GM10266 (cell line): Measurements from ENCODE around the gene PLEKHM3.

Experiments used
- DNase-seq: peaks from one replicate; pipeline ENCODE4 v3.0.0; 2012; ENCODE audit errors: extremely low spot score
- TF ChIP-seq, protein P1 (sequence below): IDR thresholded peaks from 2 replicates; pipeline ENCODE4 v1.5.1; 2012; ENCODE audit warnings: mild to moderate bottlenecking, low read depth; ENCODE audit not compliant: control insufficient read depth, insufficient read depth; ENCODE audit errors: missing control alignments

Gene PLEKHM3

DNA sequence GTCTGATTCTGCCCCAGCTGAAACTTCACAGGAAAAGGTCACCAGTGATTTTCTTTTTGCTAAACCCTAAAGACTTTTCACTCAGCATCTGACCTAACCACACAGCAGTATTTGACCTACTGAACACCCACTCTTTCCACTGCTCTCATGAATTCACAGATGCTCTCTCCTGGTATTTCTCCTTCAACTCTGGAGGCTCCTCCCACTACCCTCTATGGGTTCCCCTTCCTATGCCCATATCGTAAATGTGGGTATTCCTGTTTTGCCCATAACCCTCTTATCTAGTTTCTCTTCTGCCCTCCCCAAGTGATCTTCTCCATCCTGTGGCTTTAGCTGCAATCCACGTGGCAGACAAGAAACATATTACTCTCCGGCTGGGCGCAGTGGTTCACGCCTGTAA is 7.6 kb downstream of the PLEKHM3 start:
- DNase-seq: no peak
- TF ChIP-seq, protein P1, sequence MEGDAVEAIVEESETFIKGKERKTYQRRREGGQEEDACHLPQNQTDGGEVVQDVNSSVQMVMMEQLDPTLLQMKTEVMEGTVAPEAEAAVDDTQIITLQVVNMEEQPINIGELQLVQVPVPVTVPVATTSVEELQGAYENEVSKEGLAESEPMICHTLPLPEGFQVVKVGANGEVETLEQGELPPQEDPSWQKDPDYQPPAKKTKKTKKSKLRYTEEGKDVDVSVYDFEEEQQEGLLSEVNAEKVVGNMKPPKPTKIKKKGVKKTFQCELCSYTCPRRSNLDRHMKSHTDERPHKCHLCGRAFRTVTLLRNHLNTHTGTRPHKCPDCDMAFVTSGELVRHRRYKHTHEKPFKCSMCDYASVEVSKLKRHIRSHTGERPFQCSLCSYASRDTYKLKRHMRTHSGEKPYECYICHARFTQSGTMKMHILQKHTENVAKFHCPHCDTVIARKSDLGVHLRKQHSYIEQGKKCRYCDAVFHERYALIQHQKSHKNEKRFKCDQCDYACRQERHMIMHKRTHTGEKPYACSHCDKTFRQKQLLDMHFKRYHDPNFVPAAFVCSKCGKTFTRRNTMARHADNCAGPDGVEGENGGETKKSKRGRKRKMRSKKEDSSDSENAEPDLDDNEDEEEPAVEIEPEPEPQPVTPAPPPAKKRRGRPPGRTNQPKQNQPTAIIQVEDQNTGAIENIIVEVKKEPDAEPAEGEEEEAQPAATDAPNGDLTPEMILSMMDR: no peak

DNA sequence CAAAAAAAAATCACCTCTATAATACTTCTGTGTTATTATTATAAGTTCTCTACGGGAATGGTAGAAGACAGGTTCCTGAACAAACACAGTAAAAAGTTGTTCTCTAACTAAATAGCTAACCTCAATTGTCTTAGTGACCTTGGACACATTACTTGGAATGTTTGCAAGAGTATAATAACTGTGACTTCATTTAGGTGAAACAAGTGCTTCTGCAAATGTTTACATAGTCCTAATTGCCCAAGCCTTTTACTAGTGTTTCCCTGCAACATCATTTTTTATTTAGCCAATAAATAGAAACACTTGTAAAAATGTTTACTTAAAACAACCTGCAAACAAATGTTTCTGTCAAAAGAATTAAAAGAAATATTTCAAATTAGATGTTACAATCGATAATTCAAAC is 9.9 kb downstream of the PLEKHM3 start:
- TF ChIP-seq, protein P1: no peak
- DNase-seq: no peak

DNA sequence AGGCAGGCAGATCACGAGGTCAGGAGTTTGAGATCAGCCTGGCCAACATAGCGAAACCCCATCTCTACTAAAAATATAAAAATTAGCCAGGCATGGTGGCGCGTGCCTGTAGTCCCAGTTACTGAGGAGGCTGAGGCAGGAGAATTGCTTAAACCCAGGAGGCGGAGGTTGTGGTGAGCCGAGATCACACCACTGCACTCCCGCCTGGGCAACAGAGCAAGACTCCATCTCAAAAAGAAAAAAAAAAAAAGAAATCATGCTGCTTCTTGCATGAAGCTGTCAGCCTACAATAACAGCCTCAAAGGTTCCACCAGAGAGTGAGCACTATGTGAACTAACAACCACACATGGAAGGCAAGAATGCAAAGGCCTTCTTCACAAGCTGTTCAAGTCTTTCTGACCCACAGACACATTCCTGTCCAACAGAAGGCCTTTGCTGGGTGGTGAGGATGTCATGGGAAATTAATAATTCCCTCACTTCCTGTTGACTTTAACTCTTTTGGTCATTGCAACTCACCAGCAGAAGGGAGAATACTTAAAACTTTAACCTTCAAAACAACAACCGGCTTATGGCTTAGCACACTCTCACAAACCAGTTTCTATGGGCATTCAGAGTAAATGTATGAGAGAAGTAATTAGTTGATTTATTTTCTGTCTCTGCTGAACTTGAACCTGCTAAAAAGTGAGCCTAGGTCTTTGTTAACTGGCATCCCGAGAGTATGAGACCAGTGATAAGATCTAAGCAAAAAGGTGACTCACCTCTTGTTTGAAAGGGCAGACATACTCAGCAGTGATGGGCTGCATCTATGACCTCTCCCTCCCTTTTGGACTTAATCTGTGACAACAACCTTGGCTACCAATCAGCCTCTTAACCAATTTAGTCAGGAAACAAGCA is 11.8 kb downstream of the PLEKHM3 start:
- no peak for DNase-seq
- TF ChIP-seq, protein P1: no peak

DNA sequence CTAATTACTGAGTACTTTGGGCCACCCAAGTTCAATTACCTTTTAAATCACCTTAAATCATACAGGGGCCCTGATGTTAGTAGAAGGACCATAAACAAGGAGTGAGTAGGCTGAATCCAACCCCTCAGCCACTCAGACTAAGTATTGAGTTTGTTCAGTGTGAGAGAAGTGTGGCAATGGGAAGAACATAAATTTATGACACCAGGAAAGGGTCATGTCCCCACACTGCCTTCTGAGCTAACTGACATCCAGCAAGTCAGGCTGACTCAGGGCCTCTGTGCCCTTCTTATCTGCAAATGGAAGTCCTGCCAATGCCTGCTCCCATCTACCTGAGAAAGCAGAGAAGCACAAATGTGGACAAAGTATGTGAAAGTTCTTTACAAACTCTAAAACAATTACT is 12.9 kb downstream of the PLEKHM3 start:
- TF ChIP-seq, protein P1: no peak
- no peak for DNase-seq

DNA sequence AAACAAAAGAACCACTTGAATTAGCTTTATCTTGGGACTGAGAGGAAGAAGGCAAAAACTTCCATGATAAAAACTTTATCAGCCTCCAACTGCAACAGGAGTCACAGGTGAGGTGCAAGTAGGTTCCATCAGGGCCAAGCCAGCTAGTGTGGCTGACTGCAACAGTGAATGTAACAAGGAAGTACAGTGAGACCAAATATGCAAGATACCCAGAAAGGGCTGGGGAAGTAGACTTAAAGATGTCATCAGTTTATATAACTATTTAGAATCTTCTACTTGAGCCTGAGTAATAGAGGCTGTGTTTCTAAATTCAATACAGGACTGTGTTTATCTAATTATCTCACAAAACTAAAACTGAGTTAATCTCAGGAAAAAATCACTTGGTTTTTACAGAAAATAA is 14.8 kb downstream of the PLEKHM3 start:
- no peak for DNase-seq
- TF ChIP-seq, protein P1: no peak

DNA sequence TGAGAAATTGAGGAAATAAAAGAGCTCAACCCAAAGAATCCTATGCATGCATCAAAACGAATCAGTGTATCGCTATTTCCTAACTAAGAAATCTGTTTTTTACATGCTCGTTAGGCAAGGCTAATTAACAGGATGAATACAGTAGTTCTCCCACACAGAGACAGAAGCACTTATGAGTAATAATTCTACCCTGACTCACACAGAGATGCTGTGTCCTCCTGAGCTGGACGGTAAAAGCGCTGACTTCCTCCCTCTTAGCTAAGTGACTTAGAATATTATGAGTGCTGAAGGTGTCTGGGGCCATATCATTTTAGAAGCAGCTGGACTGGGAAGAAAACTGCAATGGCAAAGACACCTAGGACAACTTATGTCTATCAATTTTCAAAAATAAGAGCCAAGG is 18.5 kb downstream of the PLEKHM3 start:
- TF ChIP-seq, protein P1: no peak
- DNase-seq: no peak

DNA sequence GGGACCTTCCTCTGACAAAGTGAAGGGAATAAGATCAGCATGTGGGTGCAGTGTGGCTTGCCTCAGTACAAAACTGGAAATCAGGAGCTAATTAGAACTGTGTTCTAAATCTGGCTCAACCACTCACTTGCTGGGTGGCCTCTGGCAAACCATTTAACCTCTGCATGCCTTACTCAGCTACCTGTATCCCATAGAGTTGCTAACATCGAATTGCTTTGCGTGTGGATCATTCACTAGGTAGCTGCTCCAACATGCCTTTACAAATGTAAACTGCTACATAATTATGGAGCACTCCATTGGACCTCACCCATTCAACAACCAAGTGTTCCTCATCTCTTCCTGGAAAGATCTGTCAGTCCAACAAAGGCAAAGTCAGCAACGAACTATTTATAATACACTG is 19.0 kb downstream of the PLEKHM3 start:
- no peak for DNase-seq
- TF ChIP-seq, protein P1: no peak
